Endothelial cell of hepatic sinusoid (primary cell): ENCODE results near the gene ITPRID1.
"Not testable (repeated sequence)": the region's sequence is repeated elsewhere in the genome, so short reads cannot be mapped to it uniquely, and the experiment has no call there.

Source experiments
- in situ Hi-C: cut with HindIII; loops from 2 replicates; pipeline ENCODE4 v1.10.0; 2017; ENCODE audit warnings: low sequenced_read_pairs

Gene ITPRID1

GRCh38 chr7:31513790-31514189 lies at the start of gene ITPRID1:
Gene ITPRID1 (plus strand): TSS chr7:31514090. CDS start chr7:31553025, 38,935 bp downstream.
- in situ Hi-C loops = no loop called here

- in situ Hi-C loops = no loop called here
These were observed 49.3 kb upstream of the ITPRID1 start for GRCh38 chr7:31464601-31465000.

GRCh38 chr7:31465285-31465684 lies 48.6 kb upstream of the ITPRID1 start:
- in situ Hi-C loops = no loop called here

GRCh38 chr7:31466036-31466435 lies 47.9 kb upstream of the ITPRID1 start:
- in situ Hi-C loops = no loop called here

- in situ Hi-C loops = not testable (repeated sequence)
These were observed 43.0 kb upstream of the ITPRID1 start for GRCh38 chr7:31470883-31471282.

- in situ Hi-C loops = no loop called here
These were observed 38.5 kb upstream of the ITPRID1 start for GRCh38 chr7:31475368-31475767.

- in situ Hi-C loops = no loop called here
These were observed 37.7 kb upstream of the ITPRID1 start for GRCh38 chr7:31476073-31476745.

- in situ Hi-C loops = no loop called here
These were observed 36.8 kb upstream of the ITPRID1 start for GRCh38 chr7:31476941-31477677.

GRCh38 chr7:31478018-31478417 lies 35.9 kb upstream of the ITPRID1 start:
- in situ Hi-C loops = no loop called here

- in situ Hi-C loops = no loop called here
These were observed 35.2 kb upstream of the ITPRID1 start for GRCh38 chr7:31478721-31479120.

- in situ Hi-C loops = no loop called here
These were observed 26.8 kb upstream of the ITPRID1 start for GRCh38 chr7:31487071-31487470.

- in situ Hi-C loops = no loop called here
These were observed 26.4 kb upstream of the ITPRID1 start for GRCh38 chr7:31487476-31487875.

GRCh38 chr7:31488562-31489203 lies 25.2 kb upstream of the ITPRID1 start:
- in situ Hi-C loops = no loop called here

GRCh38 chr7:31490796-31491314 lies 23.0 kb upstream of the ITPRID1 start:
- in situ Hi-C loops = no loop called here

- in situ Hi-C loops = no loop called here
These were observed 21.8 kb upstream of the ITPRID1 start for GRCh38 chr7:31492086-31492485.

- in situ Hi-C loops = no loop called here
These were observed 20.1 kb upstream of the ITPRID1 start for GRCh38 chr7:31493714-31494181.

- in situ Hi-C loops = no loop called here
These were observed 19.5 kb upstream of the ITPRID1 start for GRCh38 chr7:31494421-31494820.

- in situ Hi-C loops = no loop called here
These were observed 18.2 kb upstream of the ITPRID1 start for GRCh38 chr7:31495653-31496052.

GRCh38 chr7:31497516-31497915 lies 16.4 kb upstream of the ITPRID1 start:
- in situ Hi-C loops = no loop called here

GRCh38 chr7:31500656-31501055 lies 13.2 kb upstream of the ITPRID1 start:
- in situ Hi-C loops = no loop called here

- in situ Hi-C loops = no loop called here
These were observed 5.1 kb upstream of the ITPRID1 start for GRCh38 chr7:31508823-31509222.

- in situ Hi-C loops = no loop called here
These were observed 1.7 kb upstream of the ITPRID1 start for GRCh38 chr7:31512166-31512565.
